GOT3 (cell line): ENCODE measurements around the gene RIMKLA.

Experiments used
- DNase-seq: peaks from one replicate; lab custom pipeline; 2025; ENCODE audit warnings: mixed read lengths; lab: John Stamatoyannopoulos, UW

The RIMKLA gene

DNA sequence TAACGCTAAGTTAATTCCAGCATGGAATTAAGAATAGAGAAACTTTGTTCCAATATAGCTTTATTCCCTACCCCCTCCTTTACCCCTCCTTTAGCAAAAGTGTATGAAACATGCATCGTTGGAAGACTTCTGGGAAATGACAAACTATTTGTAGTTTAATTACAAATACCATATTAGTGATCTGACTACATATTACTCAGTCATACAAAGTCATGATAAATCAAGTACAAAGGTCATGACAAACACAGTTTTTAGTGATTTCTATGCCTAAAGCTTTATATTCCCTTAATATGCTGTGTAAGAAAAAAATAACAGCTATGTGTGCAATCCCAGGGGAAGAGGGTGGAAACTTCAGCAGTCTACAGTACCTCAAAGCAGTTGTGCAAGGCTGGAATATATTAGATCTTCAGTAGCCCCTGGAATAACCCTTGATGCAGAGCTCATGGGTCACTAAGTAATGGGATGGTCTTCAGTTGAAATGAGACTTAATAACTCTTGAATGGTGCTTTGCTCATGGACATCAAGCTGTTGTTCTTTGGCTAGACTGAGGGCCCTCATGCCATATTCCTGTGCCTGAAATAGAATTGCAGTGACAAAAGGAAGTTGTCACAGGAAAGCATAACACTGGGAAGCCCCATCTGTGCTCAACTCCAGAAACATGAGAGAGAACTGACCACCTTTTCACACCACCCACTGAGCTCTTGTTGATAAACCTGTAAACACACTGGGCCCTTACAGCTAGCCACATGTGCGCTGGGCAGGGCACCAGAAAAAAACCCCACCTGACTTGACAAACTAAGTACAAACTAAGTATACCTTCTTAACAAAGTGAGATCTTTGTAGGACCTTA lies 49.9 kb downstream of the RIMKLA start:
- no peak for DNase-seq

DNA sequence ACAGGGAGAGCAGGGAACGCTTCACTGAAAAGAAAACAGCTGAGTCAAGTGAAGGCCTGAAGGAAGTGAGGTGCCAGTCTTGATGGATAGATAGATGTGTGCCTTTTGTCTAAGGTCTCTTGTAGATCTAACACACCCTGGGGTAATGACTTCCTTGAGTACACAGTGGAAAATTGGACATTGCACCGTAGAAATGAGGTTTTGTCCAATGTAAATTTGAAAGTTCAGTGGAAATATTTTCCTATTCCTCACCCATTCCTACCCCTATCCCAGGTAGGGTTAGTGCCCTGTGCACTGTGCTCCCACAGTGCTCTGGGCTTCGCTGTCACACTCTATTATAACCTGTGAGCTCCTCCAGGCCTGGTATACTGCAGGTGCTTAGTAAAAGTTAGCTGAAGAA lies 50.9 kb downstream of the RIMKLA start:
- no peak for DNase-seq

DNA sequence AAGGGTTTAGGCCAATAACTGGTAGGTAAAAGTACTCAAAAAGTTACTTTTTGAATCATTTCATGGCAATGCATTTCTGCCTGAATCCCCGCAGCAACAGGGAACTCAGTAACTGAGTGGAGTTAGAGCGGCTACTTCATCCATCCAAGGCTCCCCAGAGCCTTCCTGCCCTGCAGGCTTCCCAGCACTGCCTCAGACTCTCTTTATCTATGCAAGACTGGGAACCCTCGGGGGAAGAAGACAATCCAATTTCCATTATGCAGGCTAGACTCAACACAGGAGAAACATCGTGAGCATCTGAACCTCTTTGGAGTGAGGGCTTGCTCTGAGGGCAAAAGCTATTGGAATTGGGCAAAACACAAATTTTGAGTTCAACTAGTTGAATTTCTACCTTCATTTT lies 52.1 kb downstream of the RIMKLA start:
- DNase-seq: no peak

DNA sequence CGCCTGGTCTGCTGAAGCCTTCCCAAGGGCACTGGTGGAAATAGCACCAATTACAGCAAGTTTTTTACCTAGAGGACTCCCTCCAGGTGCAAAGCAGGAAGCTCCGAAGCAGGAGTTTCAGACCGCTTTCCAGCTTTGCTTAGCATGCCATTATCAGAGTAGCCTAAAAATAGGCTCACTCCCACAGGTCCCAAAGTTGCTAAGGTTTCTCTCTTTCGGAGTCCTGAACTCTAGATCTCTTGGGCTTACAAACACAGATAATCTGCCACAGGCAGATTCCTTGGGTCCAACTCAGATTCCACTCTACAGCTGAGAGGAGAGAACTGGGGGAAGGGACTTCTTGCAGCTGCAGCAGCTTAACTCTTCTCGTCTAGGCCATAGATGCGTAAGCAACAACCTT lies 52.8 kb downstream of the RIMKLA start:
- no peak for DNase-seq

DNA sequence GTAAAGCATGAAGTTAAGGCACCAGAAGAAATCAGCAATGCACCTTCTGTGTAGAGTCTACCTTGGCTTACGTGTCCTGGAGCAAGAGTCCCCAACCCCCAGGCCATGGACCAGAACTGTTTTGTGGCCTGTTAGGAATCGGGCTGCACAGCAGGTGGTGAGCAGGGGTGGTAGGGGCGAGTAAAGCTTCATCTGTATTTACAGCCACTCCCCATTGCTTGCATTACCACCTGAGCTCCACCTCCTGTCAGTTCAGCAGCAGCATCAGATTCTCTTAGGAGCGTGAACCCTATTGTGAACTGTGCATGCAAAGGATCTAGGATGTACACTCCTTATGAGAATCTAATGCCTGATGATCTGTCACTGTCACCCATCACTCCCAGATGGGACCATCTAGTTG lies 53.7 kb downstream of the RIMKLA start:
- DNase-seq: no peak

DNA sequence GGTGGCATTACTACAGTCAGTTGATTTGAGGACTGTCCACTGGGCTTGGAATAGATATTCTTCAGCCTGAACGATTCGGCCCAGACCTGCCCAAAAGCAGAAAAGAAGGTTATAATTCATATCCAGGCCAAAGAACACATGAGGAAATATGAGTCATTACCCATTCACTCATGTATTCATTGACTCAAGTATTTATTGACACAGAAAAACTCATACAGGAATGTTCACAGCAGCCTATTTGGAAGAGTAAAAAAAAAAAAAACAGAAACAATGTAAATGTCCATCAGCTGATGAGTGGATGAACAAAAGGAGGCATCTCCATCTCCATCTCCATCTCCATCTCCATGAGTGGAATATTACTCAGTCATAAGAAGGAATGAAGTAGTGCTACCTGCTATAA lies 59.3 kb downstream of the RIMKLA start:
- no peak for DNase-seq

DNA sequence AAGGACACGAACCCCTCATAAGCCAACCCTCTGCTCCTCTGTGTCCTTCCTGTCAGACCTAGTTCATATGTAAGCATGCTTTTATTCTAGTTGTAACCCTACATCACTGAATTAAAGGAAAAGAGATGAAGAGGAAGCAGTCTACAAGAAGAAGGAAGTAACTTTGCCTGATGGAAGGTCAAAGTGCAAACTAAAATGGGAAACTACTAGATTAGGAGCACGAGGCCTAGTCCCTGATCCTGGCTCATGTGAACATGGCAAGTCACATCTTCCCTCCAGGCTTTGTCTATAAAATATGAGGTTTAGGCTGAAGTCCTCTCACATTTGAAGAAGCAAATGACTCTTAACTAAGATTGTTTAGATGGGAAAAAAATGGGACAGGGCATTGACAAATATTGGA lies 62.1 kb downstream of the RIMKLA start:
- DNase-seq: no peak

DNA sequence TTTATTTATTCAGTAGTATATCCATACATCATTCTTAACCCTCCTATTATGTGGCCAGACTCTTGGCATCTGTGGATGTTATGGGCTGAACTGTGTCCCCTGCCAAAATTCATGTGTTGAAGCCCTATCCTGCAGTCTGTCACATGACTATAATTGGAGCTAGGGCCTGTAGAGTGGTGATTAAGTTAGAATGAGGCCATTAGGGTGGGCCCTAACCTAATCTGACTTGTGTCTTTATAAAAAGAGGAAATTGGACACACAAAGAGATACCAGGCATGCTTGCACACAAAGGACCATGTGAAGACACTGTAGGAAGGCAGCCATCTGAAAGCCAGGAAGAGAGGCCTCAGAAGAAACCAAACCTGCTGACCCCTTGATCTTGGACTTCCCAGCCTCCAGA lies 68.7 kb downstream of the RIMKLA start:
- DNase-seq: no peak

DNA sequence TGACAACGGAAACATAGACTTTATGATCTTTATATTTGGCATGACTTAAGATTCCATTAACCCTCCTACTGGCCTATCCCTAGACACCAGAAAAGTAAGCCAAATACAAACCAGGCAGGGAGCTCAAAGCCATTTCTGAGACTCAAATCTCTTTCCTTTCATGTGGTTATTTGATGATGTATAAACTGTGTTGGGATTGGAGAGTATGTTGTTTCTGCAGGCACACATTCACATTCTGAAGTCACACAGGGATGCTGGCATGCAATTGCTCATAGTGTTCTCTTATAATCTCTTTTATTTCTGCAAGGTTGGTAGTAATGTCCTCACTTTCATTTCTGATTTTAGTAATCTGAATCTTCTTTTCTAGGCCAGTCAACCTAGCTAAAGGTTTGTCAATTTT lies 69.5 kb downstream of the RIMKLA start:
- DNase-seq: no peak

DNA sequence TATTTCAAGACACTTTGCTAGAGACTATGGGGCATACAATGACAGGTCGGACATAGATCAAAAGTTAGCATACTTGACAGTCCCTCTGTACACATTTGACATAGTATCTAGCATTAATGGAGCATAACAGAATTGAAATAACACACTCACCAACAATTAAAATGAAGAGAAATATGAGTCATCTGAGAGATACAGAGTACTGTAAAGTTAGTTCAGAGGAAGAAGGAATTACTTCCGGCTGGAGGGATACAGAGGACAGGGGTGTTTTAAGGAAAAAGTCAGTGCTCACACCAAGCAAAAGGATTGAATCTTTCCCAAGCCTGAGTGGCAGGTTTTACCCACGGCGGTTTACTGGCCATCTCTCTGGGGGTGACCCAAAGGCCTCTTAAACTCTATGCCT lies 72.8 kb downstream of the RIMKLA start:
- DNase-seq: no peak

DNA sequence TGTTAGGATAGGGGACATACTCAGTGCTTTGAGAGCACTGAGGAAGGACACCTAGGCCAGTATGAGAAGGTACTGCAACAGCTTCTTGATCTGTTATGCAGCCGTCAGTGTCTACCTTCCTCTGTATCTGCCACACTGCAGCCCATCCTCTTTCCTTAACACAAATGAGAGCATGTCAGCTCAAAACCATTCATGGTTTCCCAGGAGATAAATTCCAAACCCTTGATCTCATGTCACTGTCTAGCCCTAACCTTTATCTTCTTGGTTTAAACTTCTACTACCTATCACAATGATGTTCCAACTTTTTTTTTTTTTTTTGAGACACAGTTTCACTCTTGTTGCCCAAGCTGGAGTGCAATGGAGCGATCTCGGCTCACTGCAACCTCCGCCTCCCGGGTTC lies 73.8 kb downstream of the RIMKLA start:
- no peak for DNase-seq

DNA sequence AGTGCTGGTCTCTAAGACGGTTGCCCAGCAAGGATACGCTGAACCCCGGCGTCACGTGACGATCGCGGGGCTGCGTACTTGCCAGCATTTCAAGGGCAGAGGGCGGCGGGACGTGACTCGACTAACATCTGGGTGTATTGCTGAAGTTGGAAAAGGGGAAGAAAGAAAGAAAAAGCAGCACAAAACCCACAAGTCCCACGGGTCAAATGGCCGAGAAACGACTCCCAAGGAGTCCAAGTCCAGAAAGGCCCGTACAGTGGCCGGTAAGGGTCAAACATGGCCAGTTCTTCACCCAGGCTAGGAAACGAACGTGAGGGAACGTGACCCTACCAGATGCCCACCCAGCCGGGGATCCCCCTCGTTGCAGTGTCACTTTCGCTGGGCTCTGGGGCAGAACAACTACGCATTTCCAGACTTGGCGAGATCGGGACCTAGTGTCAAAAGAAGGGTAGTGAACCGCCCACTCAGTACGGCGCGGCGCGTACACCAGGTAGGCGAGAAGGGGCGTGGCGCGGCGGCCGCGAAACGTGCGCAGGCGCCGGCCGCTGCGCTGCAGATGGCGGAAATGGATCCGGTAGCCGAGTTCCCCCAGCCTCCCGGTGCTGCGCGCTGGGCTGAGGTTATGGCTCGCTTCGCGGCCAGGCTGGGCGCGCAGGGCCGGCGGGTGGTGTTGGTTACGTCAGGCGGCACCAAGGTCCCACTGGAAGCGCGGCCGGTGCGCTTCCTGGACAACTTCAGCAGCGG lies 75.6 kb downstream of the RIMKLA start, which contains the start of the genes PPCS and ZMYND12:
TSS of gene PPCS (plus strand) at position 534 of the 744 bp plus-strand sequence. CDS start at position 557, 23 bp downstream.
TSS of gene ZMYND12 (minus strand) at position 13 of the 744 bp plus-strand sequence. CDS start 25 bp downstream, outside the sequence.
- peak; percentile 46 for DNase-seq

DNA sequence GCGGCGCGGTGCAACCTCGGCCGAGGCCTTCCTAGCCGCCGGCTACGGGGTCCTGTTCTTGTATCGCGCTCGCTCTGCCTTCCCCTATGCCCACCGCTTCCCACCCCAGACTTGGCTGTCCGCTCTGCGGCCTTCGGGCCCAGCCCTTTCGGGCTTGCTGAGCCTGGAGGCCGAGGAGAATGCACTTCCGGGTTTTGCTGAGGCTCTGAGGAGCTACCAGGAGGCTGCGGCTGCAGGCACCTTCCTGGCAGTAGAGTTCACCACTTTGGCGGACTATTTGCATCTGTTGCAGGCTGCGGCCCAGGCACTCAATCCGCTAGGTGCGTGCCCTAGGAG lies 76.1 kb downstream of the RIMKLA start:
- DNase-seq: no peak

DNA sequence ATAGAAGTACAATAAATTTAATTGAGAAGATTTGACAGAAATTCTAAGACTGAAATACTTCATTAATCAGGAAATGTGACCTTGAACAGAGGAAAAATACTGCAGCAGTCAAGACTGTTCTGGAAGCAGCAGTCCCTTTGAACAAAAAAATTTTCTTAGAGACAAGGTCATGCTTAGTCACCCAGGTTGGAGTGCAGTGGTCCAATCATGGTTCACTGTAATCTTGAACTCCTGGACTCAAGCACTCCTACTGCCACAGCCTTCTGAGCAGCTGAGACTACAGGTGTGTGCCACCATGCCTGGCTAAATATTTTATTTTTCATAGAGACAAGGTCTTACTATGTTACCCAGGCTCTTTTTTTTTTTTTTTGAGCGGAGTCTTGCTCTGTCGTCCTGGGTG lies 80.6 kb downstream of the RIMKLA start:
- no peak for DNase-seq

DNA sequence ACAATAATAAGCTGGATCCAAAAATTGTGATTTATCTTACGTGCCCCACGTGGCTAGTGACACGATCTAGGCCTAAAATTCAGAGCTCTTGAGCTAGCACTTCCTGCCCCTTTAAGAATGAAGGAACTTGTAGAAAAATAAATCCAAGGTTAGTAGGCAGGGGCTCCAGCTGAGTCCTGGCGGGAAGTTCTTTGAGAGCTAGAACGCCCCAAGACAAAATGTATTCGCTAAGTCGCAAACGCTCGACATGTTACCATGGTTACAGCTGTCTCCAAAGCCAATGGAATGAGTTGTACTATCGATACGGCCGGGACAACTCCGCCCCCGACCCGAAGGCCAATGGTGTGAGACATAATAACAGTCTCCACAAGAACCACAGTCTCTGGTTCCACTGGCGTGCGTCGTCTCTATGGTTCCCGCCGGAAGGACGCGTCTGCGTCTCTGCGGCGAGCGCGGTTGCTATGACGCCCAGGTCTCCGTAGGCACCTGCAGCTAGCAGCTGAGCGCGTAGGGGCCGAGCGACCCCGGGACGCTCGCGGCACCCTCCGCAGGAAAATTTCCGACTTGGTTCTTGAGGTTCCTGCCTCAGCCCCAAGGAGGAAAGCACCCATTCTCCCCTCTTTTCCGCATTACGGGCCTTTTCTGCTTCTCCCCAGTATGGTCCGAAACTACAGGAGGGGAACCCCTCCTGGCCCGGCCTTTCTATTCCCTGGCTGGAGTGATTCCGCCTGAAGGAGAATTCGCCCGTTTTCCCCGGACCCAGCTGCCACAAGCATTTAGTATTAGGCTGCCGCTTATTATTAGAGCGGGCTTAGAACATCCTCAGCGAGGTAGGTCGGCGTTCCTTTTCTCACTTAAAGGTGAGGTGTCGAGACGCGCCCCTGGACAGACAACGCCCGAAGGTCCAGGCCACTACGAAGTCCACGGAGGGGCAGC lies 82.5 kb downstream of the RIMKLA start, which contains the start of gene CCDC30:
TSS of gene CCDC30 (plus strand) at position 459 of the 936 bp plus-strand sequence. CDS start 17,266 bp downstream, outside the sequence.
- peak; percentile 77 for DNase-seq

DNA sequence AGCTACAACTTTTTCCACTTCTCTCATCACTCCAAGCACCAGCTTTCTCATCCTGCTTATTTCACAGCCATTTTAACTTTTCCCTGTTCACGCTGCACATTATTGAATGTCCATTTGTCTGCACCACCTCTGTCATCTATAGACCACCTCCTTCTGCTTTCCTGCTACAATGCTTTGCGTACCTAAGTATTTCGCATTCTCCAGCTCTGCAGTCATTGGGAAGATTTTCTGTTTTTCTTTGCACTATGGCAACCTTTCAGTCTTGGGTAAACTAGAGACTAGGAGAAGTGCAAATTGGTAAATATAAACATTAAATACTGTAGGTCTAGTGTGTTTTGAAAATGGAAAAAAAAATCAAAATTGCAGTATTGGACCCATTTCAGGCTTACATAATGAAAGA lies 83.3 kb downstream of the RIMKLA start:
- DNase-seq: no peak

DNA sequence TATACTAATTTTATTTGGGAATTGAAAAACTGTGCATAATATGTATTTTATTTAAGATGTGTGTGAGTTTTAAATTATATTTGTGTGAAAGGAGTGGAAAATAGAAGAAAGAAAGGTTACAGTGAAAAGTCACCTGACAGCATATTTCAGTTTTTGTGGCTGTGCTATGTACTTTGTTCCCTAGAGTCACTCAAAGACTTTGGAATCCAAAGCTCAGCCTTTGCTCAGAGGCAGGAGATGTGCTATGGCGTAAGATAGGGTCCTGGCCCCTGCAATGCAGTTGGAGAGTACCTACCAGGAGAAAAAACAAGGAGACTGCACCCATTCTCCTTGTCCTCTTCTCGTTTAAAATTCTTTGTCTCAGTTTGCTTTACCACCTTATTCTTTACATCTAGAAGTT lies 85.4 kb downstream of the RIMKLA start:
- DNase-seq: no peak

DNA sequence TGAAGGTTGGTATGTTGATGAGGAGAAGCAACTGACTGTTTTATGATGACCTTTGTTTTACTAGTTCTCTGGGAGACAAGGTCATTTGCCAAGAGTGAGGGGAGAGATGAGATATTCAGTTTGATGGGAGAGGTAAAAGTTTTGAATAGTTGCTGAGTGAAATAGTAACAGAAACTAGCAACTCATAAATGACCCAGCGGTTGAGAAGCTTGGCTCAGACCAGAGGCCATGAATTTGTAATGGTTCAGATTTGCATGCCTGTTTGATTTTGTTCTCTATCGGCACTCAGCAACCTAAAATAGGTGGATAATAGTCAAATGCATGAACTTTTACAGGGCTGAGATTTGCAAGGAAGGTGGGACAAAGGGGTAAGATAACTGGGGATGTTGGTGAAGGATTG lies 89.1 kb downstream of the RIMKLA start:
- no peak for DNase-seq
